ENCODE data around the gene SOCS4.
"Not testable (repeated sequence)": the region's sequence is repeated elsewhere in the genome, so short reads cannot be mapped to it uniquely, and the experiment has no call there.

Gene SOCS4

GRCh38 chr14:55026793-55027561 is at the start of gene SOCS4, which contains the start of gene WDHD1:
Gene SOCS4, plus strand, starts transcription at chr14:55027236. Its CDS starts 15,806 bp downstream, at chr14:55043042.
Gene WDHD1, minus strand, starts transcription at chr14:55027099. Its CDS starts 312 bp downstream, at chr14:55026787.
- DNase-seq = peak; percentile 80 to 89

GRCh38 chr14:54979039-54979438 is 48.0 kb upstream of the SOCS4 start:
- no peak for DNase-seq

GRCh38 chr14:54981698-54982097 is 45.3 kb upstream of the SOCS4 start:
- peak; percentile 8 for DNase-seq

GRCh38 chr14:54985156-54985555 is 41.9 kb upstream of the SOCS4 start:
- DNase-seq = no peak

- peak; percentile 92 for DNase-seq
Observed at GRCh38 chr14:55000381-55000780, 26.7 kb upstream of the SOCS4 start.

- peak; percentile 7 to 37 for DNase-seq
Observed at GRCh38 chr14:55005071-55005470, 22.0 kb upstream of the SOCS4 start.

GRCh38 chr14:55015006-55015405 is 12.0 kb upstream of the SOCS4 start:
- DNase-seq = no peak

- no peak for DNase-seq
Observed at GRCh38 chr14:55019968-55020554, 7.0 kb upstream of the SOCS4 start.

GRCh38 chr14:55024365-55024764 is 2.7 kb upstream of the SOCS4 start:
- not testable (repeated sequence) for DNase-seq

- no peak for DNase-seq
Observed at GRCh38 chr14:55025948-55026347, 1.1 kb upstream of the SOCS4 start.

GRCh38 chr14:55026441-55026792 is 619 bp upstream of the SOCS4 start:
- DNase-seq = no peak

GRCh38 chr14:55028066-55028465 is 1.0 kb downstream of the SOCS4 start:
- no peak for DNase-seq

GRCh38 chr14:55028476-55028875 is 1.4 kb downstream of the SOCS4 start:
- DNase-seq = no peak

- DNase-seq = peak in 1 of 2 experiments; percentile 11
Observed at GRCh38 chr14:55031190-55031589, 4.2 kb downstream of the SOCS4 start.

GRCh38 chr14:55037995-55038394 is 11.0 kb downstream of the SOCS4 start:
- not testable (repeated sequence) for DNase-seq

GRCh38 chr14:55038708-55039107 is 11.7 kb downstream of the SOCS4 start:
- DNase-seq = no peak

GRCh38 chr14:55043528-55043927 is 16.5 kb downstream of the SOCS4 start:
- DNase-seq = no peak

GRCh38 chr14:55045087-55045486 is 18.1 kb downstream of the SOCS4 start:
- no peak for DNase-seq

GRCh38 chr14:55047301-55048053 is 20.4 kb downstream of the SOCS4 start:
- DNase-seq = no peak

GRCh38 chr14:55048900-55049436 is 21.9 kb downstream of the SOCS4 start:
- DNase-seq = no peak

- no peak for DNase-seq
Observed at GRCh38 chr14:55051165-55051422, 24.1 kb downstream of the SOCS4 start.

- DNase-seq = peak; percentile 83 to 88
Observed at GRCh38 chr14:55051423-55052268, 24.6 kb downstream of the SOCS4 start, which contains the start of gene MAPK1IP1L. Gene MAPK1IP1L, plus strand, starts transcription at chr14:55051647. Its CDS starts 10,037 bp downstream, at chr14:55061684.
